HUES6 (cell line): ENCODE measurements around the gene PRKCE.

ENCODE experiments used
- H3K27ac ChIP-seq: 2 replicates; pipeline ENCODE4 v1.7.0; 2013; ENCODE audit warnings: low read depth, mild to moderate bottlenecking, low read length, inconsistent platforms
- H3K27me3 ChIP-seq: 2 replicates; pipeline ENCODE4 v1.6.1; 2013; ENCODE audit warnings: low read length; ENCODE audit not compliant: control insufficient read depth, insufficient read depth
- H3K36me3 ChIP-seq: 2 replicates; pipeline ENCODE4 v1.6.1; 2013; ENCODE audit warnings: low read length; ENCODE audit not compliant: control insufficient read depth, insufficient read depth
- H3K4me1 ChIP-seq: 2 replicates; pipeline ENCODE4 v1.6.1; 2013; ENCODE audit warnings: low read length; ENCODE audit not compliant: control insufficient read depth, insufficient read depth
- H3K4me3 ChIP-seq: 2 replicates; pipeline ENCODE4 v1.5.1; 2013; ENCODE audit warnings: low read depth, low read length
- H3K9ac ChIP-seq: one replicate; pipeline ENCODE4 v1.6.1; 2013; ENCODE audit warnings: mild to moderate bottlenecking, low read length
- H3K9me3 ChIP-seq: 2 replicates; pipeline ENCODE4 v1.6.1; 2013; ENCODE audit warnings: low read depth, low read length; ENCODE audit not compliant: control insufficient read depth, insufficient read depth

PRKCE gene

DNA sequence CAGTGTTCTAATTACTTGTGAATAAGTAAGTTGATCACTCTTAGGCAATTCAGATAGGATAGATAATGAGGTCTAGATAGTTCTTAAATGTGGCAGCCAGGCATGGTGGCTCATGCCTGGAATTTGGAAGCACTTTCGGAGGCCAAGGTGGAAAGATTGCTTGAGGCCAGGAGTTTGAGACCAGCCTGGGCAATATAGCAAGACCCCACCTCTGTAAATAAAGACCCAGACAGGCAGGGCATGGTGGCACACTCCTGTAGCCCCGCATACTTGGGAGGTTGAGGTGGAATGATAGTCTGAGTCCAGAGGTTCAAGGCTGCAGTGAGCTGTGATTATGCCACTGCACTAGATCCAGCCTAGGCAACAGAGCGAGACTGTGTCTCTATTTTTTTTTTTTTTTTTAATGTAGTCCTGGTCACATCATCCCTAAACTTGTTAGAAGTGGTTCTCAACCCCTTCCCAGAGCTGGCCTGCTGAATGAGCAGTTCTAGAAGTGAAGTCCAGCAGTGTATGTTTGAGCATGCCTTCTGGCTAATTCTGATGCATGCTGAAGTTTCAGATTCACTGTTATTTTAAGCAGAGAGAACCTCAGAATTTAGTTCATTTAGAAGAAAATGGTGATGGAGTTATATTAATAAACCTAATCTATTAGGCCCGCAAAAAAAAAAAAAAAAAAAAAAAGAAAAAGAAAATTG, 306.2 kb downstream of the PRKCE start:
- no peak overlapping the region for H3K4me3 ChIP-seq

DNA sequence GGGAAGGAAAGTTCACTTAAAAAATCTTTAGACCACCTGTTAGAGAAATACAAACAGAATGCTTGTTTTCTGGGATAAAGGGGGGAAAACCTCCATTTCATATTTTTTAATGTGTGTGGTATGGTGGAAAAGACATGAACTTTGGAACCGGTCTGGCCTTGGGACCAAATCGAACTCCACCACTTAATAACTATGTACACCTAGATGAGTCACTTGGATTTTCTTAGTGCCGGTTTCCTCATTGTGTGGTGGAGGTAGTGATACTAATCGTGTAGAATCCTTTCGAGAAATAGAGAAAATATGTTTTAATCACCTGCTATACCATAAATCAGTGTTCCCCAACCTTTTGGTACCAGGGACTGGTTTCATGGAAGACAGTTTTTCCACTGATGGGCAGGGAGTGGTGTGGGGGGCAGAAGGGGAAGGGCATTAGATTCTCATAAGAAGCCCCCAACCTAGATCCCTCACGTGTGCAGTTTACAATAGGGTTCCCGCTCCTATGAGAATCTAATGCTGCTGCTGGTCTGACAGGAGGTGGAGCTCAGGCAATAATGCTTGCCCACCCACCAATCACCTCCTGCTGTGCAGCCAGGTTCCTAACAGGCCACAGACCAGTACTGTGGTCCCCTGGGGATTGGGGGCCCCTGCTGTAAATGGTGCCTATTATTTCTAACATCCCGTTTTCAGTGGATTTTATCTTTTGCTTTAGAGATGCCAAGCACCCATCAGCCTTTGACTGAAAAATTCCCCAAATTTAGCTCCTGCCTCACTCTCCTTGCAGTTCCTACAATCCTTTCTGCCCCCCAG, 308.8 kb downstream of the PRKCE start:
- no peaks in the 10 kb centered on the region for H3K9me3 ChIP-seq
- peaks cover 11% of the 10 kb centered on the region; the same call in 1 of the 2 replicates for H3K27me3 ChIP-seq
- H3K9ac ChIP-seq = no peak overlapping the region
- no peak overlapping the region for H3K27ac ChIP-seq
- 0 out of 2 replicates have a peak, but pooled peaks cover 10% of the 10 kb centered on the region for H3K4me1 ChIP-seq
- no peaks in the 10 kb centered on the region for H3K36me3 ChIP-seq
- H3K4me3 ChIP-seq = no peak overlapping the region

More for the DNA sequence above, 306.2 kb downstream of the PRKCE start:
- Histone ChIP-seq H3K27me3 (peaks cover 11% of the 10 kb centered on the region; the same call in 1 of the 2 replicates), H3K36me3 (no peaks in the 10 kb centered on the region), H3K4me1 (0 out of 2 replicates have a peak, but pooled peaks cover 10% of the 10 kb centered on the region), H3K27ac (no peak overlapping the region), H3K9ac (no peak overlapping the region), H3K9me3 (no peaks in the 10 kb centered on the region)

DNA sequence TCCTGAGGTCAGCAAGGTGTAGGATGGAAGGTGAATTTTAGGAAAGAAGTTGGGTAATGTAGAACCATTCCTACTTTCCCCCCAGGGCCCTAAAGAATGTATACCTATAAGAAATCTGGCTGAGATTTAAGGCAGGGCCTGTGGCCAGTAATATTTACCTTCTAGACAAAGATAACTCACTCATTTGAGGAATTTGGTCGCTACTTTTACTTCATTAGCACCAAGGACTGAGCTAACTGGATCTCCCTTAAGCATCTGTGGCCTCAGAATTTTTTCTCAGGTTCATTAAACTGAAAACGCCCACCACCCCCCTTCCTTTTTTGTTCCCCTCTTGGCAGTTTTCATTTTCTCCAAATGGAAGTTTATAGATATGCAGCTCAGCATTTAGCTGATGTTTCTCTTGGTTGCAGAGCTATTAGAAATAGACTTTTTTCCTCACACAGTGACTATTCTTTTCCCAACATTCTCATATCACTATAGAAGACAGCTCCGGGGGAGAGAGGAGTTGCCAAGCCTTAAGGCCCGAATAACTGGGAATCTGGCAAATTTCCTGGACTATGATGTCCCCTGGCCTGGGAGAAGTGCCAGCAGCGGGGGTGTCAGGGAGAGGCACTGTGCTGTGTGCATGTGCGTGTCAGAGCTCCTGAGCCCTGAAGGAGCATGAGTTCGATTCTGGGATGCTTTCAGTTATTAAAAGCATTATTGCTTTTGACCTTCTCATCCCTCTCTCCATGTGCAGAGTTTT, 310.9 kb downstream of the PRKCE start:
- 0 out of 2 replicates have a peak, but pooled peaks cover 10% of the 10 kb centered on the region for H3K4me1 ChIP-seq
- H3K9me3 ChIP-seq = no peaks in the 10 kb centered on the region
- H3K36me3 ChIP-seq = no peaks in the 10 kb centered on the region
- no peak overlapping the region for H3K4me3 ChIP-seq
- H3K27me3 ChIP-seq = peaks cover 11% of the 10 kb centered on the region; the same call in 1 of the 2 replicates
- no peak overlapping the region for H3K27ac ChIP-seq
- H3K9ac ChIP-seq = no peak overlapping the region

DNA sequence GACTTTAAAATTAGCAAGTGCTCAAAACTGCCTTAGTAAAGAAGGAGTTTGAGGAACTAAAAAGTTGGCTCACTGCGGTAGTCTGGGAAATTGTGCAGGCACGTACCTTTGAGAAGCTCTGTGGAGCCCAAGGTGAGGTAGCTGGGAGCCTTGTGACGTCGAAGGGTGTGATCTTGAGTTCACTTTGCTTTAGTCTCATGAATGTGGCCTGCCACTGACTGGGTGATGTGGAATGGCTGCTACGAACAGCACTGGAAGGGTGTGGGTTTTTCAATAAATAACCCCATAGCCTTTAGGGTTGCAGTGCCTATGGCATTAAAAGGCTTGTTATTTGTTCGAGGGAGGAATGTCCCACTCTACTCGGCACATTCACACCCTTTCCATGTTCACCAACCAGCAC, 312.3 kb downstream of the PRKCE start:
- H3K9ac ChIP-seq = no peak overlapping the region
- H3K27me3 ChIP-seq = peaks cover 11% of the 10 kb centered on the region; the same call in 1 of the 2 replicates
- no peaks in the 10 kb centered on the region for H3K9me3 ChIP-seq
- 0 out of 2 replicates have a peak, but pooled peaks cover 10% of the 10 kb centered on the region for H3K4me1 ChIP-seq
- no peak overlapping the region for H3K4me3 ChIP-seq
- no peak overlapping the region for H3K27ac ChIP-seq
- H3K36me3 ChIP-seq = no peaks in the 10 kb centered on the region

DNA sequence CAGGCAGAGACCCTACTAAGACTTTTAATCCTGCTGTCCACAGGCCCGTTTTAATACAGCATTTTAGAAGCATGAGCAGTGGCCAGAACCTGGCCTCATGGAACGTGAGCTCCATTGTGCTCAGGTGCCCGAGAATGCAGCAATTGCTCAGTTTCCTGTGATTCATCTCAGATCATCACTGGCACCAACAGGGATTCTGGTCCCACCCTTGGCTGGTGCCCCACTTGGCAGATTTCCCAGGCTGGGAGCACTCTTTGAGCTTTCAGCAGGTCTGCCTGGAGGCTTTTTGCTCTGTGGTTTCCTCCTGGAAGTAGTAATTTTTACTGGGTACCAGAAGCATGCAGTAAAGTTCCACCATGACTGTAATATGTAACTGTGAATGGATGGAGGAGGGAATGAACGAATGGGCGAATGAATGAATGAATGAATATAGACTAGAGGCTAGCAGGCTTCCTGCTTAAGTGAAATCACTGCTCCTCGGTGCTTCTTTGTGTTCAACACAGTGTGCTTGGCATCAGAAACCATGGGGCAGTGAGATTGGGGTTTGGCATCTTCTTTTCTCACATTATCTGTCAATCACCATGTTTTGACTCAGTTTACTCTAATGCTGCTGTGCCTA, 312.9 kb downstream of the PRKCE start:
- Histone ChIP-seq H3K36me3 (no peaks in the 10 kb centered on the region), H3K9ac (no peak overlapping the region), H3K9me3 (no peaks in the 10 kb centered on the region), H3K4me3 (no peak overlapping the region), H3K27ac (no peak overlapping the region), H3K27me3 (peaks cover 11% of the 10 kb centered on the region; the same call in 1 of the 2 replicates), H3K4me1 (0 out of 2 replicates have a peak, but pooled peaks cover 7% of the 10 kb centered on the region)

DNA sequence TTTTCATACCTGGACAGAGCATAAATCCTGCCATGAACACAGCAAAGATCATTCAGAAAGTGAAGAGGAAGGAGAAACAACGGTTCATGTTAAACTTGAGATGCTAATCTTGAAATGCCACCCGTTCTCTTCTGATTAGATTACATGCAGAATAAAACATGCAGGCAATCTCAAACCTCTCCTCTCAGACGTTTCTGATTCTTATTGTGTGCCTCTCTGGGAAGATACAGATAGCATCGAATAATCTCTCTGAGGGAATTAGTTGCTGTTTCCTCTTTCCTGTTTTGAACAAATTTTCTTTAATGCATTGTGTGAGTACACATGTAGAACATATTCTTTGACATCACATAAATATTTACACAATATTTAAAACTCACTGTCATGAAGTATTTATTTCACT, 313.4 kb downstream of the PRKCE start:
- Histone ChIP-seq H3K9me3 (no peaks in the 10 kb centered on the region), H3K9ac (no peak overlapping the region), H3K4me3 (no peak overlapping the region), H3K27ac (no peak overlapping the region), H3K4me1 (0 out of 2 replicates have a peak, but pooled peaks cover 7% of the 10 kb centered on the region), H3K36me3 (no peaks in the 10 kb centered on the region), H3K27me3 (peaks cover 7% of the 10 kb centered on the region; the same call in 1 of the 2 replicates)

DNA sequence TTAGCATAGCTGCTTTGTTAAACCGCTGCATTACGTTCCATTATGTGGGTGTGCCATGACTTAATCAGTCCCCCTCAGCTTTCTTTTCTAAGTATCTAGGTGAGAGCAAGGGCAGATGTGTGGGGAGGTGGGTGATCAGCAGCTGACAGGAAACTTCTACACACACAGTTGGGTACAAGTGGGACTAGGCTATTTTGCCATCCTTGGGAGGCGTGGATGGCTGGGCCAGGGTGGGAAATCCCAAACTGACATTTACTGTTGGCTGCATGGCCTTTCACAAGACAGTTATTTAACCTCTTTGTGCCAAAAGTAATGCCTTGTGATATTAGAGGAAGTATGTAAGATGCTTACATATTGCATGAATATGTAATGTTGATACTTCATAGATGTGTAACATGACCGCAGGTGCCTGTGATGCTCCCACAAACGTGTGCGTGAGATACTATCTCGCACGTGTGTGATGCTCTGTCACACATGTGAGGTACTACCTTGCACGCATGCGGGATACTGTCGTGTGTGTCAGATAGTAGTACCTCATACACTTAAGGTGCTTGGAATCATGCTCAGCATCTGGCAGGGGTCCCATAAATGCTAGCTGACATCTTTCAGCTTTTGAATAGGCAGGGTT, 314.5 kb downstream of the PRKCE start:
- no peaks in the 10 kb centered on the region for H3K36me3 ChIP-seq
- no peak overlapping the region for H3K27ac ChIP-seq
- no peak overlapping the region for H3K9ac ChIP-seq
- no peaks in the 10 kb centered on the region for H3K9me3 ChIP-seq
- peaks cover 3% of the 10 kb centered on the region; the same call in 1 of the 2 replicates for H3K27me3 ChIP-seq
- H3K4me3 ChIP-seq = no peak overlapping the region
- no peaks in the 10 kb centered on the region for H3K4me1 ChIP-seq

DNA sequence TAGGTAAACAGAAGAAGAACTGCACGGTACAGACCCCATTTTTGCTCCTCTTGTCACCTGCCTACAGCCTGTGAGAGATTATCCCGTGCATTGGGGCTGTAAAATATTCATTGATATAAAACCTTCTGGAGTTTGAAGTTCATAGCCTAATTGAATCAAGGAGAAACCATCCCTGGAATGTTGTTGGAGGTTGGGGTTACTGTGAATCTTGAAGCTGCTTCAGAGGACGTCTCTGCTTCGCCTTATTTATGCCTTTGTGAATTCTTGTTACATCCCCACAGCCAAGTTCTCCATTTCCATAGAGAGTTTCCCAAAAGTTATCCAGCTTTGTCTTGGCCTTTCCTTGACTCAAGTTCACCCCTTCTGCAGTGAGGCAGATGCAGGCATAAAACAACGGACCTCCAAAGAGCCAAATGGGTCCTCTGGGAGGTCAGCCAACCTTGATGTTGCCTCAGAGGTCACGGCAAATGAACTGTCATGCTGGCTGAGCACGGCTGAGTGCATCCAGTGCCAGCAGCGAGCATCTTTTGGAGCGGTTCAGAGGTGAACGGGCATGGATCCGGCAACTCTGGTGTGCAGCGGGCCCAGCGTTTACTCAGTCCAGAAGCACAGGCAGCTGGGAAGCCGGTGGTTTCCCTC, 317.6 kb downstream of the PRKCE start:
- H3K27me3 ChIP-seq = no peaks in the 10 kb centered on the region; the same call in 1 of the 2 replicates
- H3K9ac ChIP-seq = no peak overlapping the region
- no peaks in the 10 kb centered on the region for H3K36me3 ChIP-seq
- no peak overlapping the region for H3K27ac ChIP-seq
- peaks cover 8% of the 10 kb centered on the region; the same call in 1 of the 2 replicates for H3K4me1 ChIP-seq
- no peak overlapping the region for H3K4me3 ChIP-seq
- H3K9me3 ChIP-seq = no peaks in the 10 kb centered on the region

DNA sequence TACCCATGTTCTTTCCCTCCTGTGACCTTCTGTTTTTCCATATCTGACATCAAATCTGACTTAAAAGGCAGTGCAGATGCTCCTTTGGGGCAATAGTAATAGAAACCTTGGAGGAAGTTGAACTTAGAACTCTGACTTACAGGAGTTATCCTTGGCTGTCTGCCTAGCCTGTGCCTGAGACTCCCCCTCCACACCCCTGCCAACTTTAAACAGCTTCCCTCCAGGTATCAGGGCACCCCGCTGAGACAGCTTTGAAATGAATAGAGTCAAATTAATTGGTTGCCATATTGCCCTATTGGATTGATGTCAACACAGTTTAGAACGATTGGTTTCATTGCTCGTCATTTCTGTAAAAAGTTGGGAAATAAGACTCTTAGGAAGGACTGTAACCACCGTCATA, 322.0 kb downstream of the PRKCE start:
- Histone ChIP-seq H3K36me3 (no peaks in the 10 kb centered on the region), H3K27ac (no peak overlapping the region), H3K9ac (no peak overlapping the region)

More for the DNA sequence above, 322.0 kb downstream of the PRKCE start:
- Histone ChIP-seq H3K4me3 (no peak overlapping the region), H3K27me3 (no peaks in the 10 kb centered on the region; the same call in 1 of the 2 replicates), H3K9me3 (no peaks in the 10 kb centered on the region), H3K4me1 (peaks cover 8% of the 10 kb centered on the region; the same call in 1 of the 2 replicates)
